Activated CD4-positive, alpha-beta T cell treated with anti-CD3 and anti-CD28 coated beads for 48 hours (primary cell): ENCODE measurements around the gene CEP152.
"Not testable (repeated sequence)": the region's sequence is repeated elsewhere in the genome, so short reads cannot be mapped to it uniquely, and the experiment has no call there.

Source experiments
- DNase-seq: peaks from one replicate; pipeline ENCODE4 v3.0.0-alpha.2; 2020

The CEP152 gene

DNA sequence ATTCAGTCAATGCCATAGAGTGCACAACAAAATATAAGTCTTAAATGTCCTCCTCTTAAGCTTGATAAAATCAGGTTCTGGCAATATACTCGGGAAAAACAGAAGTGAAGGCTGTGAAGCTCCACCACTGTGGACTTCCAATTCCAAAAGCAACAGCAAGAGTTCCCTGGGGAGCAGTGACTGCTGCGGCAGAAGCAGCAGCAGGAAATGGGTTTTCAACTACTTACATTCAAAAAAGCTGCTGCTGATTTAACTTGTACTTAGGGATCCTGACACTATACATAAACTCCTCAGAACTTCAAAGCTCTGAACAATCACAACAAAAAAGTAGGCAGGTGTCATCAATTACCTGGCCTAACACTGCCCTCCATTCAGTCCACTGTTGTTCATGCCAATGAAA is 4.7 kb downstream of the CEP152 start:
- no peak for DNase-seq

DNA sequence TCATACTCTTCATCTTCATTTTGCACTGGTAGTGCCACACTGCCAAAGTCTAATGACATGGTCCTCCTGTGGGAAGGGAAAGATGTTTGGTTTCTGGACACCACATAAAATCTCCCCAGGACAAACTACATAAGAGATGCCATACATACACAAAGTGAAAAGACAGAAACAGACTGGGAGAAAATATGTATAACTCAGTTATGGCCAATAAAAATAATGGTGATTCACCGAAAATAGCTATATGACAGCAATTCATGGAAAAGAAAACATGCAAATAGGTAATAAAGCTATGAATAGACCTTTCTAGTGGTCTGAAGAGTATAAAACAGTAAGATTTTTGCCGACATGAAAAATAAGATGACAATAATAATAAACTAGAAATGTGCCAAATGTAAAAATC is 5.3 kb downstream of the CEP152 start:
- DNase-seq = no peak

DNA sequence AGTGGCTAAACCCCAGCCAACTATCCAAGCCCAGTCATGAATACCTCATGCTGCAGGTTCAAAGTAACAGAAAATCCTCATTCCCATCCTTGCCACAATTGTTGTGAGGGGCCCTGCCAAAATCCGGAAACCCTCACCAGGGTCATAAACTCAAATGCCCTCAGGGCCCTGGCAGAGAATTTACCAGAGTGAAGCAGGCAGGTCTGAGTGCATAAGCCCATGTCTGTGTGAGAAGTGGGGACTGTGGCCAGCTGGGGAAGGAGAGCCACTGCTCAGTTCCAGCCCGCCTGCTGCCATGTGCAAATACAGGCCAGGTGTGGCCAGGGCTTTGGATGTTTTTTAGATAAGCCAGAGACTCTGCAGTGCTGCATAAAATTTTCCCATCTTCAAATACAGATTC is 7.0 kb downstream of the CEP152 start:
- DNase-seq = no peak

DNA sequence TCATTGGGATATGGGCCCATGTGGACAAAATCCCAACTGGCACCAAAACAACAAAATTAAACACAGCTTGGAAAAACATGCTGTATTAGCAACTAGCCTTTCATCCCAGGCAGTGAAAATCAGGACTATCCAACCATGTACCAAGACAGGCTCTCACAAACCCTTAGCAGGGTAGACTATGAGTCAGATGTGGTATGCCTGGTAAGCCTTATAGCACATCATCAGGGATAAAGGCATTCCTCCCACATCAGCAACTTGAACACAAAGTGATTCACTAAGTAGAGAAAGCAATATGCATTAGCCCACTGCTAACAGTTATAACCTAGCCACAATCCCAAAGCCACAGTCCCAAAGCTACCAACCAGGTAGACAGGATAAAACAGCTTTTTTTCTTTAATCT is 8.0 kb downstream of the CEP152 start:
- no peak for DNase-seq

DNA sequence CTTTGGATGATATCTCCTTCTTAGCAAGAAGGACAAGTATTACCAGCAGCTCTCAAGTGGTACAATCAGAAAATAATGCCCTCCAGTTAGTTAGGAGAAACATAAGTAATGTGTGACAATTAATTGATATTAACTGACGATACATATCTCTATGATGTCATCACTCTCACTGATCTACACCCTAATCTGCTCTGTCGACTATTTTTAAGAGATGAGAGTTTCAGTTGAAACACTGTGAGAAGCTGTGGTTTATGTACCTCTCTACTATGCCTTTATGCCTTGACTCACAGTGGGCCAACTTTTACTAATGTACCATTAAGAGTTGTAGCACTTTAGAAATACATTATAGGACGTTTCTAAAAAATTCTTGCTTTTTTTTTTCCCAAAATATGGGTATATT is 8.6 kb downstream of the CEP152 start:
- no peak for DNase-seq

DNA sequence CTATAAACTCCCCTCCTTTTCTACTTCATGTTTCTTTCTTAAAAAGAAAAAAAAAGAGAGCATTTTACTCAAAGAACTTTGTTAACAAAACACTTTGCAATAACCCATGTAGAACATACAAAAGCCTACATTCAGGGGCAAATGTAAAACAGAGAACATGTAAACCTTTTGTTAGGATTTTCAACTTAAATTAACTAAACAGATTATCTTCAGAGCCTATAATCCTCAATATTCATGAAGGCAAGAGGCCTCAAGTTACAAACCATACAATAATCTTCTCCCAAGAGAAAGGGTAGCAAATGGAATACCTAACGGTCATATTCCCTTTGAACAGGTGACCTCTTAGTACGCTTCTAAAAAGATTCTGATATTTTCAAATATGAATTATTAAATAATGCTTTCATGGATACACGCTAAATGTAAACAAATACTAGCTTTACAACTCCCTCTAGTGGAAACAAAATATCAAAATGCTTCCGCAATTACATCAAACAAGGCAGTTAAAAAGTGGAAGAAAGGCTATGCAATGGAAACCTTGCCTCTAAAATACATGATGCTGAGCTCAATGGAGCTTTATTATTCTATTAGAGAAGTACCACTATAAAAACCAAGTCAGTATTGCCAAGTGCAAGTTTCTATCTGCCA is 9.9 kb downstream of the CEP152 start:
- DNase-seq = no peak

DNA sequence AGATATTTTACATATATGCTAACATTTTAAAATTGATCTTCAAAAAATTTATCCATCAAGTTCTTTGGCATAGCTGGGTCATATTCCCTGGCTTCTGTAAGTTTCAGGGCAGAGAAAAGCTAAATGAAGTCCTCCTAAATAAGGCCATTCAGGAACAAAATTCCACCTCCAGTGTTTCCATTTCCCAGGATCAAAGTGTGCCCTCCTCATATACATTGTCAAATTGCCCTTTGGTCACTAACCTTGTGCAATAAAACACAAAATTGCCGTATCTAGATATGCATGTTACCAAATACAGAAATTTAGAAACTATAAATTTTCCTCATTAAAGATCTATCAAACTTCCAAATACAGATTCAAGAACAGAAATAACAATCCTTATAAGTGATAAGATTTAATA is 10.6 kb downstream of the CEP152 start:
- DNase-seq = no peak

DNA sequence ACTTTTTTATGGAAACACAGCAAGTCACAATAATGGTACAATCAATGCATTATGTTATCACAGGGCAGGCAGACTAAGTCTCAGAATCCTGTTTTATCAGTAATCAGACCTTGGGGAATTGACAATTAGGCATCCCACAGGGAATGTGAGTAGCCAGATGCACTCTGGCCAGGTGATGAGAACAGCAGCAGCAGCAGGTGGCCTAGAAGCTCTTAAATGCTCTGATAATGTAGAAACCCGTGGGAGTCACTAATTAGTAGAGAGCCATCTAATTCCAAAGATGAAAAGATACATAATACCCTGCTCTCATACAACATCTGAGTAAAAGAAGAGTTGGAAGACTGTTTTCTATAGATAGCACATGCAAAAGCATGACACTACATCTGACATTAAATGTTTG is 12.6 kb downstream of the CEP152 start:
- no peak for DNase-seq

DNA sequence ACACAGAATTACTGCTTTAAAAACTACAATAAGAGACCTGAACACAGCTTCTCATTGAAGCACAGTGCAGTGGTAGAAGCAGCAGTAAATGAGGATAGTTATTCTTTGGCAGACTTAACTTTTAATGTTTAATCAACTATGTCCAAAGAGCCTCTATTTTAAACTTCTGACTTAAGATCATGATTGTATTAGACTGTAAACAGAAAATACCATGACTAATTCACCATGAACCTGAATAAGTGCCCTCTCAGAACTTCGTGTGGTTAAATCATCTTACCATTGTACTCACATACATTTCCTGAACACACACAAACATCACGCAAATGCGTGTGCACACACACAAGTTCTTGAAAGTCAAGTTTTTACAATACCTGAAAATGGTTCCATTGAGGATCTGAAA is 13.9 kb downstream of the CEP152 start:
- DNase-seq = no peak

DNA sequence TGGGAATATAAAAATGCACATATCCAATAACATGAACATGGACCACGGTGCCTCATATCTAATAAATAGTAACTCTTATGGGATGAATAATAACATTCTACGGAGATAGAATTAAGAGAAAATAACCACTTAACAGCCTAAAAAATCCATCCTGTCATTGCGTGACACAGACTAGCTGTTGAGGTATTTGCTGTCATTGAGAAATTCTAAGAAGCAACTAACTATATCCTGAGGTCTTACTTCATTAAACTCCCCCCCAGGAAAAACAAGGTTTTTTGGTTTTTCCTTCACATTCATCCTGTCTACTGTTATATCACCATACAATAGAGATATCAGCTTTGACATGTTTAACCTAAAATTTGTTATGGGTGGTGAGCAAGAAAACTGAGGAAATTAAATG is 14.3 kb downstream of the CEP152 start:
- DNase-seq = no peak

DNA sequence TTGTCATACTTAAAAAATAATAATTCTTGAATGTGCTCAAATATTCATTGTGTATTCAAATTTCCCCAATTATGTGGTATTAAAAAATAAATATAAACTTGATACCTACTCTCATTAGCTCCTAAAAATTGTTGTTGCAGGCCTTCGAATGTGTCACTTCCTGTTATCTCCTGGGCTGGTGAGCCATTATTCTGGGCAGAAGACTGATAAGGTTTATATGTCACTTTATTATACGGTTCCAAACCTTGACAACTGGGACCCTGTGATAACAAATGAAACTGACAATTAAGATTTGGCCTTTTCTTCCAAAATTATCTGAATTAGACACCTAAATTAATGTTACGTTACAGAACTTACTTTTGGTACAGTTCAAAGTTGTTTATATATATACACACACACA is 15.0 kb downstream of the CEP152 start:
- no peak for DNase-seq

DNA sequence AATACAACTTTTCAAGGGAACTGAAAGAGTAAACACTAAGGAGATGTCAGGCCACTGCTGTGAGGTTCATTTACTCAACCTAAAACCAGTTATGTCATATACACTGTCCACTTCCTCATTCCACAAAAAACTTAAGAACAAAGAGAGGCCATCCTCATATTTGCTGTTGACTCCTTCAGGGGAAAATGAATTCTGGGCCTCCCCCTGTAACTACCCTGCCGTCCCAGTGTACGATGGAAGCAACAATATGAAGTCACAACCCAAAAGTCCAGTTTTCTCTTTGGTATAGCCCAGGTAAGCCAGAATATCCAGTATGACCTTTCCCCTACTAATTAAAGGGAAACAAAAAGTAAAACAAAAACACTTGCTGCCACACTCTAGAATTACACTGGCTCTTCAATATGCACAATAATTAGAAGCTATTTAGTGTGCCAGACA is 16.2 kb downstream of the CEP152 start:
- no peak for DNase-seq

DNA sequence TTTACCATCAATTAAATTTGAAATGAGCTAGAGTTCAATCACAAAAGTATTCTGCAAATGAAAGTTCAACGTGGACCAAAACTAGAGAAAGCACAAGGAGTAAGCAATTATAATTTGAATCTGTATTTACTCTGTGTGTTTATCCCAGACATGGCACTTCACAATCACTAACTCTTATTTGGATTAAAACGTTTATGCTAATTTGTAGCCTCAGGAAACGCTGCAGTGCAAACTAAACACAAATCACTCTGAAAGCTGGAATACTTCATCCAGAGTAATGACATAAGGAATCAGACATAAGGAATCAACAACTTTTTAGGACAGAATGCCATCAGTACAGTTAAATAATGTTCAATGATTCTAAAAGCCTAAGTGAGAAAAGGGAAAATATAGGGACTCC is 18.5 kb downstream of the CEP152 start:
- no peak for DNase-seq

DNA sequence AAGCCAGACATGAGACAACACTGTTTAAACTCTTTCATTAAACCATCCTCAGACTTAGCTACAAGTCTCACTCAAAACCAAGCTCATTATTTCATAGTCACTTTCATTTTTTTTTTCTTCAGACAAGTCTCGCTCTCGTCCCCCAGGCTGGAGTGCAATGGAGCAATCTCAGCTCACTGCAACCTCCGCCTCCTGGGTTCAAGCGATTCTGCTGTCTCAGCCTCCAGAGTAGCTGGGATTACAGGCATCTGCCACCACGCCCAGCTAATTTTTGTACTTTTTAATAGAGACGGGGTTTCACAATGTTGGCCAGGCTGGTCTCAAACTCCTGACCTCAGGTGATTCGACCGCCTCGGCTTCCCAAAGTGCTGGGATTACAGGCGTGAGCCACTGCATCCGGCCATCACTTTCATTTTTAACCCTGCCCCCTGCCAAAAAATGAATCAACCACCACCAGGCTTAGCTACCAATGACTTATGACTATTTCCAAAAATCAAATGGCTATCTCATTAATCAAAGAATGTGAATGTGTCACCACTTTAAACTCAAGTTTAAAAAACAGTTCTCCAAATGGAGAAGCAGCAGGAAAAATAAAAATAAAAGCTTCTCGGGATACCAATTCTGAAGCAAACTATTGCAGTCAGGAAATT is 20.3 kb downstream of the CEP152 start:
- not testable (repeated sequence) for DNase-seq

DNA sequence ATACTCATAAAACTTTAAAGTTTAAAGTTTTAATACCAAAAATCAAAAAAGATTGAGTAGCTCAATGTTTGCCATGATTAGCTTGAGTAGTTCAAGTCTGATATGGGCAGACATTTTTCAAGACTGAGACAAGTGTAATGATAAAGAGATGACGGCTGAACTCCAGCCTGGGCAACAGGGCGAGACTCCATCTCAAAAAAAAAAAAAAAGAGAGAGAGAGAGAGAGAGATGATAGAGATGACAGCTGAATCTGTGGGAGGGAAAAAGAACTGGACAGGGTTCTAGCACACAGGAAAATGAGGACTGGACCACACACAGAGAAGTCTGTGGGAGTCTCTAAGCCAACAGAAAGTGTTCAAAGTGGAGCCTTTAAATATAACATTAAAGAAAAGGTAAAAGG is 25.2 kb downstream of the CEP152 start:
- DNase-seq = no peak

DNA sequence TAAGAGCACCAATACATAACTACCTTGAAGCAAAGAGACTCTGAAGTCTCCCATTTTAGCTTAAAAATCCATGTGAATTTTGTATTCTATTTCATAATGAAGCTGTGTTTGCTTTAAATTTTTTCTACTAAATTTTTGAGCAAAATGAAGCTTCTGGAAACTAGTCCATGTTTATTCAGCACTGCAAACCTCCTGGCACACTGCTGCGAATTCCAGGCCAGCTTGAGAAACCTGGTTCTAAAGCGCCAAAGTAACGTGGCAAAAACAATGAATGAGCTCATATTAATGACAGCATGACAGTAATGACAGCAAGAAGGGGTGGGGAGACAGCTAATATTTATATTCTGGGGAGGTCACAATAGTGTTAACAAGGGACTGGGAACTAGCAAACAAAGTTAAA is 25.7 kb downstream of the CEP152 start:
- DNase-seq = no peak

DNA sequence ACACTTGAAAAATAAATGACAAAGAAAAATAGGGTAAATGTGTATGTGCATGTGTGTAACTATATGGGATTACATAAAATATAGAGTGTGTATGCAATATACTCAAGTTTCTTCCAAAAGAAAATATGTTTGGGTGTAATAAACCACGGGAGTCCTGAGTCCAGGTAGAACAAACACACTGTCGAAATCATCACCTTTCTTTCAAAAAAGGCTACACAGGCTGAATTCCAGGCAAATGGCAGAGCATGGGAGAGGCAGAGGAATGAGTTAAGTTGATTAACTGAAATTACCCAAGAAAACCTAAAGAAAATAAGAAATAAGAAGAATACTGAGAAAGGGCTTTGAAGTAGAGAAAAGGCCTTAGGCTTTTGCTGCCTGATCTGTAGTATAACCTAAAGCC is 26.1 kb downstream of the CEP152 start:
- DNase-seq = no peak

DNA sequence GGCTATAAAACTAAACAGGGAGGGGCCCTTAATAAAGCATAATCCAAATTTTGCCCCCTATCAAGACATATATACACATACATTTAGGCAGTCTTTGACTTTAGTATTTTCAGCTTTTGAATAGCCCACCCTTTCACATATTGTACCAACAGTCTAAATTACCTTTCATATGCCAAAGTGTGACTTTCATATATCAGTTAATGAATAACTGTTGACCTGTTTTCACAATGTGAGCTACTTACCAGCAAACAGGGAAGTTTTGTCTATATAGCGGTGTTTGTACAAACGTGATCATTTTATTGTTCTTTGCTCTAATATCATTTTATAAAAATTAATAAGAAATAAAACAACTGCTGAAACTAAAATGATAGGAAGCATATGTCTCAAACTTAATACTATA is 28.0 kb downstream of the CEP152 start:
- DNase-seq = no peak

DNA sequence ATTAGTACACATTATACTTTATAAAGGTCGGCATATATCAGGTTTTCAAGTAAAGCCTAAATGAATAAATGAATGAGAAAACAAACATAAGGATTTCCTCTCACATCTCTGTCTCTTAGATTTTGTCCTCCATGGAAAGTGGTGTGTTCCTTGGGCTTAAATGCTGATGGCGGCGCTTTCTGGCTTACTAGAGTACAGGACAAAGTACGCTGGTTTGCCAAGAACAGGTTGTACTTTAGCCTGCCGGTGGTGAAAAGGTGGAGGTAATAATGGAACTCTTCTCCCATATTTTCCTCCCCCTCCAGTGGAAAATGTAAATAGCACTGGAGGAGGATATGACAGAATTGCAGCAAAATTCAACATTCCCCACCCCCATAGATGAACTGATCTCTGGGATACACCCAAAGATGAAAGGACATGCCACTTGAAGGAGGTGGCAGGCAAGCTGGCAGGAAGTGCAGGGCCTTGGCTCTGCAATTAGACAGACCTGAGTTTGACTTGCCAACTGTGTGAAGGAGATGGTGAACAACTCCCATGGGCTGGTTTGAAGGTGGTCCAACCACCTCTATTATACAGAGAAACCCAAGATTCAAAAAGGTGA is 29.3 kb downstream of the CEP152 start:
- DNase-seq = no peak

DNA sequence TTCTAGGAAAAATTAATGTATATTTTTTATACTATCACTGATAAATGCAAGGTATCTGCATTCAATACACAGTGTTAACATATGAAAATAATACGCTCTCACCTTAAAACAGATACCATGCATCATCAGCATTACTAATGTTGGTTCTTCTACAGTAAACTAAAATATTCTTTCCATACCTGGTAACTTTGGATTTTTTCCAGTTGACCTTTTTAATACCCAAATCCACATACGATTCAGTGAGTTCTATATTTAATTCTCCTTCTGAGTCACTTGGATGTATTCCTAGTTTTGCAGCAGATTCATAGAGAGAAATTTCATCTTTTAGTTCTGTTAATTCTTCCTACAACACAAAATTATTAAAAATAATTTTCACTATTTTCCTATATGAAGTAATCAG is 29.9 kb downstream of the CEP152 start:
- DNase-seq = no peak

DNA sequence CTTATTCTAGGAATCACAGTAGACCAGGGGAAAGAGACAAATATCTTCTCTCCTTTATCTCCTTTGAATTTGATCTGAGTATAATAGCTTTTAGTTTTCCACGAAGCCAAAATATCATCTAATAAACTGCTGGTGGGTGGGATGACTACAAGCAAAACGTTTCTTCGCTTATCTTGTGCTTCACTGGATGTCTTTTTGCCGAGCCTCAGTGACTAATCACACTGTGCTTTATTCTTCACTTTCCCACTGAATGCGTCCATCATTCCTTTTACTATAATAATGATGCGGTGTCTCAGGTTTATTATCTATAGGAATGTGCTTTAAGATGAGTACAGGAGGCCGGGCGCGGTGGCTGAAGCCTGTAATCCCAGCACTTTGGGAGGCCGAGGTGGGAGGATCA is 32.5 kb downstream of the CEP152 start:
- DNase-seq = no peak

DNA sequence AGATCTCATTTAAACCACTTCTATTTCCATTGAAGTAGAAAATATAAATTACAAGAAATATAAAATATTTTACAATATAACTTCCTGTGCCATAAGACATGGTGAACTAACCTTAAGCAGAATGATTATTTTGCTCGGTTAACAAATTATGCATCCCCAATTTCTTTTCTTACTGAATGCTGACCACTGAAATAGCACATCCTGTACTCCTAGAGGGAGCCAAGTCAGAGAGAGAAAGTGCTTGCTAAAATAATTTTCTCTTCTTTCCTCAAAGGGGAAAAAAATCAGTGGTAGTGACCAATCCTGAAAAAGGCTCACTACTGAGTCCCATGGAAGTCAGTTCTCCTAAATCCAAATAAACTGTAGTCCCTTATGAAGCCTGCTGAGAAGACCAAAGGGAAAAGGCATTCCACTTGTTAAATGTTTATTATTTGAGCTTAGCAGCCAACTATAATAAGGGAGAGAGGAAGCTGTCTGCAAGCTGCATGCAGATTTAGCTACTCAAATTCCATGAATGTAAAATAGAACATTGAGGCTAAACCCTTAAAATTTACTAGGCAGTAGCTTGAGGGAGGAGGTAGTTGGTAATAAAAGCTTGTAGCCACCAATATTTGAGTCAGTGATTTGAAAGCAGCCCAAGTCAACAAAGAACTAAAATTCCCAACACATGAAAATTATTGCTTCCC is 33.1 kb downstream of the CEP152 start:
- no peak for DNase-seq

DNA sequence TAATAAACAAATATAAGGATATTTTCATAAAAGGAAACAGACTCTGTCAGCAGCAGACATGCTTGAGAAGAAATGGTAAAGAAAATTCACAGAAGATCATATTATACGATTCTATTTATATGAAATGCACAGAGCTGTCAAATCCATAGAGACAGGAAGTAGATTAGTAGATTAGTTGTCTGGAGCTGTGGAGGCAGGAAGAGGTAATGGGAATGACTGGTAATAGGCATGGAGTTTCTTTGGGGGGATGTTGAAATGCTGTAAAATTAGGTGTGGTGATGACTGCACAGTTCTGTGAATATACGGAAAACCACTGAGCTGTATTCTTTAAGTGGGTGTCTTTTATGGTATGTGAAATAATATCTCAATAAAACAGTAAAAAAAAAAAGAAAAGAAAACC is 35.3 kb downstream of the CEP152 start:
- DNase-seq = no peak

DNA sequence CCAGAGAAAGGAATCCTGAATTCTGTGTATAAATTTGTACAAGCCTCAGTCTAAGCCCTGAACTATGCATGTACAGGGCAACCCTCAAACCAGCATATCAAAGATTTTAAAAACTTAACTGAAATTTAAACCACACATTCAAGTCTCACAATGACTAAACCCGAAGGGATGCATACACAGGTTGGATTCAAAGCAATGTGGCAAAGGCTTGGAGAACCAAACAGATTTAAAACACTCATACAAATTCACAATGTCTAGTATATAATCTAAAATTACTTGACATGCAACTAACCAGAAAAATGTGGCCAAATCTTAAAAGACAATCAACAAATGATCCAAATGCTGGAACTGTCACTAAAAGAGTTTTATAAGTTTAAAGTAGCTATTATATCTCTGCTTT is 36.4 kb downstream of the CEP152 start:
- no peak for DNase-seq
